GM12878 (cell line): Measurements from ENCODE around the gene NRG2.

Source experiments
- CTCF ChIP-seq, 3 experiments: IDR thresholded peaks in 2 of 3; conservative IDR thresholded peaks in 1 of 3; 2 replicates each; pipeline ENCODE4 v1.5.1; 2011; ENCODE audit warnings: low read depth in 3 of 3, low read length in 3 of 3, mild to moderate bottlenecking in 3 of 3, control low read depth in 2 of 3, moderate library complexity in 2 of 3, inconsistent platforms in 1 of 3, mixed read lengths in 1 of 3; ENCODE audit not compliant: control insufficient read depth in 2 of 3, insufficient read depth in 1 of 3; ENCODE audit errors: extremely low read depth in 1 of 3
- EGR1 ChIP-seq, 2 experiments: IDR thresholded peaks; 1 replicate in 1 of 2; 2 replicates in 1 of 2; pipeline ENCODE4 v1.6.1; 2011 to 2012; ENCODE audit warnings: low read depth in 2 of 2, low read length in 2 of 2, borderline replicate concordance in 1 of 2, mild to moderate bottlenecking in 1 of 2, moderate library complexity in 1 of 2
- EZH2 ChIP-seq: IDR thresholded peaks from 2 replicates; pipeline ENCODE4 v1.6.1; 2012; ENCODE audit warnings: low read depth, mild to moderate bottlenecking, control low read depth, inconsistent platforms, low read length, borderline replicate concordance; ENCODE audit not compliant: control insufficient read depth
- HCFC1 ChIP-seq: fragments of 150-350 bp; IDR thresholded peaks from 2 replicates; pipeline ENCODE4 v1.6.1; 2014; ENCODE audit warnings: low read length
- POLR2A ChIP-seq: IDR thresholded peaks from 2 replicates; pipeline ENCODE4 v1.6.1; 2011; ENCODE audit warnings: low read depth, mild to moderate bottlenecking, low read length
- POLR2AphosphoS5 ChIP-seq: IDR thresholded peaks from 2 replicates; pipeline ENCODE4 v1.6.1; 2011; ENCODE audit warnings: mild to moderate bottlenecking, low read length, inconsistent platforms
- SMAD1 ChIP-seq: fragments of 450-650 bp; IDR thresholded peaks from 2 replicates; pipeline ENCODE4 v1.6.1; 2018; ENCODE audit warnings: mild to moderate bottlenecking, low read depth; ENCODE audit not compliant: partially characterized antibody

- TF ChIP-seq CTCF (IDR thresholded peaks at IDR 0.05 in 2 of 3, conservative IDR thresholded peaks at IDR 0.05 in 1 of 3; ENCODE audit: control insufficient read depth in 2 of 3, extremely low read depth in 1 of 3, insufficient read depth in 1 of 3, low read depth in 3 of 3, low read length in 3 of 3) (no peak), POLR2AphosphoS5 (no peak), POLR2A (no peak), SMAD1 (no peak), EZH2 (no peak), HCFC1 (no peak), EGR1 (IDR thresholded peaks at IDR 0.05; ENCODE audit: borderline replicate concordance in 1 of 2, low read depth in 2 of 2, low read length in 2 of 2) (no peak)
Observed at GRCh38 chr5:139828207-139828895, 214.7 kb downstream of the NRG2 start.
